Chondrocyte (in vitro differentiated cells): ENCODE measurements around the gene SHC3. TPM values are rescaled to one million over a fixed set of nuclear protein-coding genes. Genes with fewer than 3 reads are reported as not detected.

Experiments
- DNase-seq: peaks from one replicate; pipeline ENCODE4 v3.0.0; 2021; ENCODE audit warnings: mixed read lengths, low spot score
- H3K27ac Mint-ChIP-seq: one replicate; pipeline ENCODE4 v1.8.0; 2021; ENCODE audit warnings: mild to moderate bottlenecking, moderate library complexity, mixed read lengths; ENCODE audit not compliant: unreplicated experiment
- H3K27me3 Mint-ChIP-seq: 2 replicates; pipeline ENCODE4 v1.8.0; 2021; ENCODE audit warnings: low read depth, mixed read lengths
- H3K36me3 Mint-ChIP-seq: 2 replicates; pipeline ENCODE4 v1.8.0; 2021; ENCODE audit warnings: low read depth, mixed read lengths
- H3K4me1 Mint-ChIP-seq: 2 replicates; pipeline ENCODE4 v1.8.0; 2021; ENCODE audit warnings: low read depth, mild to moderate bottlenecking, mixed read lengths
- H3K4me3 Mint-ChIP-seq: one replicate; pipeline ENCODE4 v1.8.0; 2021; ENCODE audit warnings: mild to moderate bottlenecking, moderate library complexity, mixed read lengths; ENCODE audit not compliant: unreplicated experiment
- H3K9me3 Mint-ChIP-seq: 2 replicates; pipeline ENCODE4 v1.8.0; 2021; ENCODE audit warnings: low read depth, mixed read lengths
- CTCF ChIP-seq: fragments of 200-600 bp; sonication (generic); IDR thresholded peaks from 2 replicates; pipeline ENCODE4 v1.5.0; 2021; ENCODE audit warnings: antibody characterized with exemption, mild to moderate bottlenecking, moderate library complexity
- total RNA-seq: library from RNA; stranded (reverse); gene quantifications from 3 replicates; pipeline ENCODE4 v1.2.1, GENCODE V29; 2021

Gene SHC3
- total RNA-seq, 1 donor from 2014 or later, result 0.30 TPM

DNA sequence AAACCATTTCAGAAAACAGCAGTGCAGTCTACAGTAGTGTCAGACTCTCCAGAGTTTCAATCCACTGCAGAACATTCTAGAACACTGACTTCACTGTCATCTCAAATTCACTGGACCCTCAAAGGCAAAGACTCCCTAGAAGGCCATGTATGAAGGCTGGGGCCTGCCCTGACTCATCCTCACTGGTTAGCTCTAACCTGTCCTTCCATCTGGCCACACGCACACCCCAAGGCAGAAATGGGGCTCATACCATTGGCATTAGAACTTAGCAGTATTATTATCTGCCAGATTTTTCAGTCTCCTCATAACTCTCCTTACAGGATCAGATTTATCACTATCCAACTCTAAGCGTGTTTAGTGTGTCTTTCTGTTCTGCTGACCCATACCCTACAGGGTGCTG lies 166.9 kb downstream of the SHC3 start:
- H3K9me3 Mint-ChIP-seq, result no peaks in the 10 kb centered on the region
- H3K27me3 Mint-ChIP-seq, result peaks cover 7% of the 10 kb centered on the region
- DNase-seq, result no peak
- no peaks in the 10 kb centered on the region for H3K36me3 Mint-ChIP-seq
- H3K27ac Mint-ChIP-seq, result no peak overlapping the region
- no peak overlapping the region for H3K4me3 Mint-ChIP-seq
- H3K4me1 Mint-ChIP-seq, result peaks cover 8% of the 10 kb centered on the region
- no peak for TF ChIP-seq CTCF

- TF ChIP-seq CTCF, result no peak
- DNase-seq, result no peak
- H3K4me1 Mint-ChIP-seq, result peaks cover 7% of the 10 kb centered on the region
- H3K27me3 Mint-ChIP-seq, result peaks cover 7% of the 10 kb centered on the region
- no peaks in the 10 kb centered on the region for H3K9me3 Mint-ChIP-seq
- H3K27ac Mint-ChIP-seq, result no peak overlapping the region
- no peak overlapping the region for H3K4me3 Mint-ChIP-seq
- H3K36me3 Mint-ChIP-seq, result no peaks in the 10 kb centered on the region
Measured at GRCh38 chr9:89010526-89011111, 168.0 kb downstream of the SHC3 start.

DNA sequence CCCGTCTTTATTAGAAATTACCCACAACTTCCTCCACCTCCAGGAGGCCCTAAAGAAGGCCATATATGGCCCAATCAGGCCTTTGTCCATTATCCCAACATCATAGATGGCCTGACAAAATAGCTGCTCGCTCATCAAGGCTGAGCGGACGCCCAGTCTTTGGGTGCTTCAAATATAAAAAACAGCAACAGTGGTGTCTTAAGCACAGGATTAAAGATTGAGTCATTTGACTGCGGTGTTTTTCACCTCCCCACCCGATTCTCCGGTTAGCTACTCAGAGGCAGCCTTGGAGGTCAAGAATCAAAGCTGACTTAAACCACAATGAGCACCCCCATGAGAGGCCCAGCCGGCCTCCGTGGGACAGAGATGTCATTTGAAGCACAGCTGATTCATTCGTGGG lies 168.6 kb downstream of the SHC3 start:
- H3K4me3 Mint-ChIP-seq, result no peak overlapping the region
- no peaks in the 10 kb centered on the region for H3K9me3 Mint-ChIP-seq
- peaks cover 2% of the 10 kb centered on the region for H3K4me1 Mint-ChIP-seq
- TF ChIP-seq CTCF, result no peak
- H3K36me3 Mint-ChIP-seq, result no peaks in the 10 kb centered on the region
- DNase-seq, result no peak
- H3K27ac Mint-ChIP-seq, result no peak overlapping the region
- peaks cover 7% of the 10 kb centered on the region for H3K27me3 Mint-ChIP-seq

- H3K4me3 Mint-ChIP-seq, result no peak overlapping the region
- peaks cover 7% of the 10 kb centered on the region for H3K27me3 Mint-ChIP-seq
- no peak overlapping the region for H3K27ac Mint-ChIP-seq
- no peak for DNase-seq
- no peaks in the 10 kb centered on the region for H3K9me3 Mint-ChIP-seq
- H3K4me1 Mint-ChIP-seq, result no peaks in the 10 kb centered on the region
- no peaks in the 10 kb centered on the region for H3K36me3 Mint-ChIP-seq
- no peak for TF ChIP-seq CTCF
Measured at GRCh38 chr9:89009546-89009840, 169.1 kb downstream of the SHC3 start.

DNA sequence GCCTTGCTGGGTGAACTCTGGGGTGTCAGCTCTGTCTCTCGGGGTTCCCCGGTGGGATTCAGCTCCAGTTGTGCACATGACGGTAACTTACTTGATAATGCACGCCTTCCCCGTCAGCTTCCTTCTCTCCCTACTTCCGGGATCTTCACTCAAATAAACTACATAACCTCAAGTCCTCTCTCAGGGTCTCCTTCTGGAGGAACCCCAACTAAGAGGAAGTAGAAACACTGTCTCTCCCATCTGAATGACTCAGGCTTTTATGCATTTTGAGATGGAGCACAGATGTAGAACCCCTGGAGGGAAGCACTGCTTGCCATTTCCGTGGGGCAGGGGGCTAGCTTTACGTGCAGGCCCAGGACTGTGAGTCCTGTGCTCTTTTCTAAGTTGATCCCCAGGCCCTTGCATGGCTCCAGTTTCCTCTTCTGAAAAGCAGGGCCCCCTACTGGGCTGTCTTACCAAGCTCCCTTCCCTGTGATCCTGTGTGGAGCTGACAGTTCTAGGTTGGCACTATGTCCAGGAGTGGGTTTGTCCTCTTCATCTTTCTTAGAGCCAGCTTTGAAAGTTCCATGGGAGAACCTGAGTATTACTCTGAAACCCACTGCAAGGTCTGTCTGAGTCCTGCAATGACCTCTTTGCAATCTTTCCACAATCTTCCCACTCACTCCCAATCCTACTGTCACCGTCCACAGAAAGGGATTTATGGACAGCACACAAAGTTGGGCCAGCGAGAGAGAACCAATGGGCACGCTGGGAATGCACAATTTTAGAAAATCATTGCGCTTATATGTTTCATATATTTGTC lies 169.7 kb downstream of the SHC3 start:
- Mint-ChIP-seq H3K4me1 (no peaks in the 10 kb centered on the region), H3K36me3 (no peaks in the 10 kb centered on the region), H3K4me3 (no peak overlapping the region), H3K9me3 (no peaks in the 10 kb centered on the region), H3K27me3 (peaks cover 7% of the 10 kb centered on the region), H3K27ac (no peak overlapping the region)
- DNase-seq, result no peak
- peak; percentile 27 for TF ChIP-seq CTCF
